ENCODE measurements around the gene KSR2. TPM values are rescaled to one million over a fixed set of nuclear protein-coding genes. Genes with fewer than 3 reads are reported as not detected.

The KSR2 gene
- total RNA-seq, 3 donors from 2014 or later: 0.05 to 0.08 (median 0.05) TPM

- Mint-ChIP-seq H3K4me1 (ENCODE audit: low read depth) (no peaks in the 10 kb centered on the region), H3K9me3 (peaks cover 4% of the 10 kb centered on the region), H3K4me3 (no peak overlapping the region), H3K36me3 (ENCODE audit: insufficient read depth) (no peaks in the 10 kb centered on the region), H3K27me3 (ENCODE audit: low read depth) (no peaks in the 10 kb centered on the region)
- ATAC-seq: no peak
- DNase-seq: no peak
Measured at GRCh38 chr12:117473856-117474255, 494.9 kb downstream of the KSR2 start.

- H3K4me3 Mint-ChIP-seq: no peak overlapping the region
- H3K4me1 Mint-ChIP-seq (ENCODE audit: low read depth): no peaks in the 10 kb centered on the region
- no peaks in the 10 kb centered on the region for H3K27me3 Mint-ChIP-seq (ENCODE audit: low read depth)
- no peak for ATAC-seq
- peaks cover 4% of the 10 kb centered on the region for H3K9me3 Mint-ChIP-seq
- DNase-seq: no peak
- no peaks in the 10 kb centered on the region for H3K36me3 Mint-ChIP-seq (ENCODE audit: insufficient read depth)
Measured at GRCh38 chr12:117472983-117473382, 495.8 kb downstream of the KSR2 start.

- ATAC-seq (no peak), DNase-seq (no peak)
- H3K4me3 Mint-ChIP-seq: no peak overlapping the region
- no peaks in the 10 kb centered on the region for H3K27me3 Mint-ChIP-seq (ENCODE audit: low read depth)
- no peaks in the 10 kb centered on the region for H3K36me3 Mint-ChIP-seq (ENCODE audit: insufficient read depth)
- H3K4me1 Mint-ChIP-seq (ENCODE audit: low read depth): no peaks in the 10 kb centered on the region
- H3K9me3 Mint-ChIP-seq: peaks cover 4% of the 10 kb centered on the region
Measured at GRCh38 chr12:117470804-117471203, 498.0 kb downstream of the KSR2 start.

- Mint-ChIP-seq H3K27me3 (ENCODE audit: low read depth) (no peaks in the 10 kb centered on the region), H3K36me3 (ENCODE audit: insufficient read depth) (no peaks in the 10 kb centered on the region), H3K4me1 (ENCODE audit: low read depth) (no peaks in the 10 kb centered on the region), H3K9me3 (peaks cover 4% of the 10 kb centered on the region), H3K4me3 (no peak overlapping the region)
- no peak for DNase-seq
- ATAC-seq: no peak
Measured at GRCh38 chr12:117469883-117470483, 498.8 kb downstream of the KSR2 start.

- Mint-ChIP-seq H3K27me3 (ENCODE audit: low read depth) (no peaks in the 10 kb centered on the region), H3K36me3 (ENCODE audit: insufficient read depth) (no peaks in the 10 kb centered on the region), H3K4me1 (ENCODE audit: low read depth) (no peaks in the 10 kb centered on the region), H3K9me3 (peaks cover 4% of the 10 kb centered on the region), H3K4me3 (no peak overlapping the region)
- no peak for ATAC-seq
- no peak for DNase-seq
Measured at GRCh38 chr12:117468016-117468415, 500.8 kb downstream of the KSR2 start.

GRCh38 chr12:117467588-117467987, 501.2 kb downstream of the KSR2 start:
- Mint-ChIP-seq H3K27me3 (ENCODE audit: low read depth) (no peaks in the 10 kb centered on the region), H3K4me3 (no peak overlapping the region), H3K9me3 (peaks cover 4% of the 10 kb centered on the region), H3K36me3 (ENCODE audit: insufficient read depth) (no peaks in the 10 kb centered on the region), H3K4me1 (ENCODE audit: low read depth) (no peaks in the 10 kb centered on the region)
- ATAC-seq (no peak), DNase-seq (no peak)

GRCh38 chr12:117466677-117467362, 502.0 kb downstream of the KSR2 start:
- Mint-ChIP-seq H3K9me3 (peaks cover 4% of the 10 kb centered on the region), H3K4me3 (no peak overlapping the region), H3K36me3 (ENCODE audit: insufficient read depth) (no peaks in the 10 kb centered on the region), H3K4me1 (ENCODE audit: low read depth) (no peaks in the 10 kb centered on the region), H3K27me3 (ENCODE audit: low read depth) (no peaks in the 10 kb centered on the region)
- ATAC-seq: no peak
- no peak for DNase-seq

- no peaks in the 10 kb centered on the region for H3K27me3 Mint-ChIP-seq (ENCODE audit: low read depth)
- H3K9me3 Mint-ChIP-seq: no peaks in the 10 kb centered on the region
Measured at GRCh38 chr12:117461732-117462131, 507.1 kb downstream of the KSR2 start.

GRCh38 chr12:117459229-117459628, 509.6 kb downstream of the KSR2 start:
- Mint-ChIP-seq H3K4me1 (ENCODE audit: low read depth) (no peaks in the 10 kb centered on the region), H3K27me3 (ENCODE audit: low read depth) (no peaks in the 10 kb centered on the region), H3K4me3 (no peak overlapping the region), H3K9me3 (peaks cover 4% of the 10 kb centered on the region), H3K36me3 (ENCODE audit: insufficient read depth) (no peaks in the 10 kb centered on the region)
- ATAC-seq (no peak), DNase-seq (no peak)

More at GRCh38 chr12:117461732-117462131, 507.1 kb downstream of the KSR2 start:
- Mint-ChIP-seq H3K4me1 (ENCODE audit: low read depth) (no peaks in the 10 kb centered on the region), H3K4me3 (no peak overlapping the region), H3K36me3 (ENCODE audit: insufficient read depth) (no peaks in the 10 kb centered on the region)
- DNase-seq: no peak
- no peak for ATAC-seq

GRCh38 chr12:117457189-117457588, 511.6 kb downstream of the KSR2 start:
- no peak overlapping the region for H3K4me3 Mint-ChIP-seq
- DNase-seq (no peak), ATAC-seq (no peak)
- no peaks in the 10 kb centered on the region for H3K36me3 Mint-ChIP-seq (ENCODE audit: insufficient read depth)
- peaks cover 4% of the 10 kb centered on the region for H3K9me3 Mint-ChIP-seq
- no peaks in the 10 kb centered on the region for H3K4me1 Mint-ChIP-seq (ENCODE audit: low read depth)
- no peaks in the 10 kb centered on the region for H3K27me3 Mint-ChIP-seq (ENCODE audit: low read depth)

GRCh38 chr12:117456076-117456475, 512.7 kb downstream of the KSR2 start:
- H3K27me3 Mint-ChIP-seq (ENCODE audit: low read depth): no peaks in the 10 kb centered on the region
- ATAC-seq: no peak

GRCh38 chr12:117453961-117454360, 514.8 kb downstream of the KSR2 start:
- no peaks in the 10 kb centered on the region for H3K36me3 Mint-ChIP-seq (ENCODE audit: insufficient read depth)
- no peak for ATAC-seq

More at GRCh38 chr12:117456076-117456475, 512.7 kb downstream of the KSR2 start:
- H3K9me3 Mint-ChIP-seq: peaks cover 4% of the 10 kb centered on the region
- H3K36me3 Mint-ChIP-seq (ENCODE audit: insufficient read depth): no peaks in the 10 kb centered on the region
- DNase-seq: no peak
- H3K4me1 Mint-ChIP-seq (ENCODE audit: low read depth): no peaks in the 10 kb centered on the region
- no peak overlapping the region for H3K4me3 Mint-ChIP-seq

GRCh38 chr12:117452112-117452511, 516.7 kb downstream of the KSR2 start:
- peaks cover 4% of the 10 kb centered on the region for H3K9me3 Mint-ChIP-seq
- ATAC-seq: no peak

More at GRCh38 chr12:117453961-117454360, 514.8 kb downstream of the KSR2 start:
- DNase-seq: no peak
- Mint-ChIP-seq H3K4me1 (ENCODE audit: low read depth) (no peaks in the 10 kb centered on the region), H3K4me3 (no peak overlapping the region), H3K9me3 (peaks cover 4% of the 10 kb centered on the region), H3K27me3 (ENCODE audit: low read depth) (no peaks in the 10 kb centered on the region)

GRCh38 chr12:117450209-117450608, 518.6 kb downstream of the KSR2 start:
- DNase-seq: no peak
- H3K27me3 Mint-ChIP-seq (ENCODE audit: low read depth): peaks cover 2% of the 10 kb centered on the region
- no peak overlapping the region for H3K4me3 Mint-ChIP-seq
- no peaks in the 10 kb centered on the region for H3K4me1 Mint-ChIP-seq (ENCODE audit: low read depth)
- ATAC-seq: no peak
- H3K36me3 Mint-ChIP-seq (ENCODE audit: insufficient read depth): no peaks in the 10 kb centered on the region
- H3K9me3 Mint-ChIP-seq: peaks cover 4% of the 10 kb centered on the region

More at GRCh38 chr12:117452112-117452511, 516.7 kb downstream of the KSR2 start:
- Mint-ChIP-seq H3K4me3 (no peak overlapping the region), H3K36me3 (ENCODE audit: insufficient read depth) (no peaks in the 10 kb centered on the region), H3K4me1 (ENCODE audit: low read depth) (no peaks in the 10 kb centered on the region), H3K27me3 (ENCODE audit: low read depth) (no peaks in the 10 kb centered on the region)
- DNase-seq: no peak

GRCh38 chr12:117447665-117448366, 521.0 kb downstream of the KSR2 start:
- Mint-ChIP-seq H3K36me3 (ENCODE audit: insufficient read depth) (no peaks in the 10 kb centered on the region), H3K9me3 (no peaks in the 10 kb centered on the region), H3K27me3 (ENCODE audit: low read depth) (peaks cover 2% of the 10 kb centered on the region), H3K4me1 (ENCODE audit: low read depth) (no peaks in the 10 kb centered on the region), H3K4me3 (no peak overlapping the region)
- ATAC-seq: no peak
- DNase-seq: no peak
